ENCODE results near the gene ZNF805.
"Not testable (repeated sequence)": the region's sequence is repeated elsewhere in the genome, so short reads cannot be mapped to it uniquely, and the experiment has no call there.

The ZNF805 gene

DNA sequence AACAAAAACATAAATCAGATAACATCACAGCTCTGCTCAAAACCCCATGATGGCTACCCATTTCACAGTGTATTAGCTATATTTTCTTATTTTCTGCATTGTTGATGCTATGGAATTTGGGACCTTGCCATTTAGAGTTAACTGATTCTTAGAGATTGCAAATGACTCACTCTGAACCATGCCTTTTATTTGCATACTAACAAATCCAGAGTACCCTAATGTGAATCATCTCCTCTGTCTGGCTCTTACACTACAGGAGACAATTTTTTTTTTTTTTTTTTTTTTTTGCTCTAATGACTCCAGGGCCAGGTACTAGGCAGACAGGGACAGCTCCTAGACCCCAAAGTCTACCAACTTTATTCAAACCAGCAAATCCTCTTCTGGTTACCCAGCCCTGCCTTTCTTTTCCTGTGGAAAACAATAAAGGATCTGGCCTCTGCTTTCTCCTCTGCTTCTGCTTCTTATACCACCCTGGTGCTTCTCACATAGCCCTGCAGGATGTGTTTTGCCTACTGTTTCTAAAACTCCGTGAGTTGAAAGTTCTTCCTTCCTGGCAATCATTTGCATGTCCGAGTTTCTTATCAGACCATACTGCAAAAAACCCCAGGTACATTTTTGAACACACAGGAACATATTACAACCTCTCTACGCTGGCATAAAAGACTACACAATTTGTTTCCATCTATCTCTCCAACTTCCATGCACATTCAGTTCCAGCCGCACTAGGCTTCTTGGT is 29.3 kb downstream of the ZNF805 start:
- peak; percentile 13 for DNase-seq

DNA sequence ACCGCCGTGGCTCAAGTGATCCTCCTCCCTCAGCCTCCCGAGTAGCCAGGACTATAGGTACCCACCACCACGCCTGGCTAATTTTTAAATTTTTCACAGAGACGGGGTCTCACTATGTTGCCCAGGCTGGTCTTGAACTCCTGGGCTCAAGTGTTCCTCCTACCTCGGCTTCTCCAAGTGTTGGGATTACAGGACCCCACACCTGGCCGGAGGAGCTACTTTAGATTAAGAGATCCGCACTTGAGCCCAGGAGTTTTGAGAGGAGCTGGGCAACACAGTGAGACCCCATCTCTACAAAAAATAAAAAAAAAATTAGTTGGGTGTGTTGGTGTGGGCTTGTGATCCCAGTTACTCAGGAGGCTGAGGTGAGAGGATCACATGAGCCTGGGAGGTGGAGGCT is 30.8 kb downstream of the ZNF805 start:
- DNase-seq = no peak

DNA sequence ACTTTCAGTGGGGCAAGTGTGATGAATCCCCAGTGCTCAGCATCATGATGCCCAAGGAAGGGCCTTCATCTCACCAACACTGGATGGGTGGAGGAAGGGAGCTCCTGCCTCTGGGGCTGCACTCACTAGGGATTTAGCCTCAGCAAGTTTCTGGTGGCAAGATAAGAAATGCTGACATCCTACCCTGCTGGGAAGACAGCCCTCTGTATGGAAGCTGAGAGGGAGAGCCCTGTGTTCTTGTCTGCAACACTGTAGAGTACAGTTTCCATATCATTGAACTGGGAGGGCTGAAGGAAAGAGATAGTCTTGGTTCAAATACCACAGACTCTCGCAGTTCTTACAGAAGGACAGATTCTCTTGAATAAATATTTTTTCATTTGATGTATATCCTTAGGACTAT is 32.6 kb downstream of the ZNF805 start:
- DNase-seq = peak; percentile 44

DNA sequence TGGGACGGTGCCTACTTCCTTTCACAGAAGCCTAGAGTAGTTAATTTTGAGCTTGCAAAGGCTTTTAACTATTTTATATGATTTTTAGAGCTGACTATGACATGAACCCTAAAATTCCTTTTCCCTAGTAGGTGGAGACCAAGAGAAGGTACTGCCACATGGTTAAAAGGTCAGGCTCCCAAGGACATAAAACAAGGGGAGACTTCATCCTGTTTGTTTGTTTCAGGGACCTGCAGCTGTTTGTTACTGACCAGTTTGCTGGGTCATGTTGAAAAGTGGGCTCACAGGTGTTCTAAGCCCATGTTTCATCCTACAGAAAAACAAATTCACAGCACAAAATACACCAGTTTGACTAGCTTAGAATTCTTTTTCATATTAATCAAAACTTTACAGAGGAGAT is 36.0 kb downstream of the ZNF805 start:
- DNase-seq = no peak

DNA sequence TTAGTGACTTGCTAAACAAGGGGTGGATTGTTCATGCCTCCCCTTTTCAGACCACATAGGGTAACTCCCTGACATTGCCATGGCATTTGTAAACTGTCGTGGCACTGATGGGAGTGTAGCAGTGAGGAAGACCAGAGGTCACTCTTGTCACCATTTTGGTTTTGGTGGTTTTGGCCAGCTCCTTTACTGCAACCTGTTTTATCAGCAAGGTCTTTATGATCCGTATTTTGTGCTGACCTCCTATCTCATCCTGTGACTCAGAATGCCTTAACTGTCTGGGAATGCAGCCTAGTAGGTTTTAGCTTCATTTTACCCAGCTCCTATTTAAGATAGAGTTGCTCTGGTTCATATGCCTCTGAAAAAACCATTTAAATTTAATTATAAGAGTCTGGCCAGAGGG is 38.0 kb downstream of the ZNF805 start:
- not testable (repeated sequence) for DNase-seq

DNA sequence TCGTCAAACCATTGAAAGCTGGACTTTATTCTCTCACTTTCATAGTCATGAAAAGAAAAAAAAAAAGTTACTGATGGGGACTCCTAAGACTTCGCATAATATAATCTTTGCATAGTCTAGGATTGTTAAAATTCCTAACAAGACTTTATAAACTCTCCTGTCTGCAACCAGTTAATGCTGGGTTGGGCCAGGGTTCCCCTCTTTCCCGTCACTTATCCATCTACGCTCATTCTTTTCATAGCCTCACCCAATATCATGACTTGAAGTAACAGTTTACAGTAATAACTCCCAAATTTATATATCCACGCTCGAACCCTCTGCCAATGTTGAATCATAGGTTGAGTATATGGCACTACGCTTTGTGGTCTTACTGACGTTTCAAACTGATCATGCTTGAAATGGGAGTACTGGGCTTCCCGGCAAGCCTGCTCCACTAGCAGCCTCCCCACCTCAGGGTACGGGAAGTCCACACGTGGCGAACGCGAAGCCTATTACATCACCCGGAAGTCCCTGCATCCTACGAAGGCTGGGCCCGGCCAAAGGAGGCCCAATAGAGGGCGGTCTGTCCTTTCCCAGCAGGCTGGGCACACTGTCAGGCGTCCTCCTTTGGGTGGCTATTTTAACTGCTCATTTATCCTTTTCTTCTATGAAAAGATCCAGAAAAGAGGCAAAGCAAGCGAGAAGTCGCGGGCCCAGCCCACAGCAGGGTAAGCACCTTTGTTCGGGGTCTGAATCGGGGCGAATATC is 39.2 kb downstream of the ZNF805 start:
- DNase-seq = peak; percentile 98

DNA sequence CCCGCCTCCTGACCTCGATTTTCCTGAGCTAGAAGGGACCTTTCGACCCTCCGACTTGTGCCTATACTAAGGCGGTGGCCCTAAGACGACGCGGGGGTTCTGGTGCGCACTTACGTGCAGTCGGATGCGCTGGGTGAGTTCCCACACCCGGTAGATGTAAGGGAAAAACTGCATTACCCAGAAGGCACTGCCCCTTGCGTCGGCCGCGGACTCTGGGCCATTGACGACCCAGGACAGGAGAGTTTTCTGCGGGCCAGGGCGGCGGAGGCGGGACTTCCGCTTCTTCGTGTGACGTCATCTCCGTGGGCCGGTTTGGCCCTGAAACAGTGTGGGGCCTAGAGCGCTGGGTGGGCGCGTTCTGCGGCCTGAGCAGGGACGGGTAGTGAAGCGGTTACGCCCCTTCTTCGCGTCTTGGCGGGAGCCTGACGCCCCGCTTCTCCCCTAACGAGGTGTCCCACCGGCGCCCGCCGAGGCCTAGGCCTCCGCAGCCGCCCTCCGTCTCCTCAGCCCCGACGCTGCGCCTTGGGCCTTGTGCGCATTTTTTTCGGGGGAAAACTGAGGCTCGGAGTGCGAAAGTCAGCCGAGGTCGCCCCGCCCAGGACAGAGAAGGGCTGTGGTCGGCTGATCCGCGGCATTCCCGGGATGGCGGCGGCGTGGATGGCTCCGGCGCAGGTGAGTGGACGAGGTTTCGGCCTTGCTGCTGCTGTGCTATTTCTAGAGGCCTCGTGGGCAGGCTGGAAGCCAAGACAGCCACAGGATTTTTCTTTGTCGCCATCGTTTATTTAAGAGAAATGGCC is 39.9 kb downstream of the ZNF805 start, which contains the start of gene ZNF460:
Gene ZNF460, plus strand, starts transcription at position 321 of the 797 bp plus-strand sequence. Its CDS starts 322 bp downstream, at position 643.
- peak; percentile 98 for DNase-seq

DNA sequence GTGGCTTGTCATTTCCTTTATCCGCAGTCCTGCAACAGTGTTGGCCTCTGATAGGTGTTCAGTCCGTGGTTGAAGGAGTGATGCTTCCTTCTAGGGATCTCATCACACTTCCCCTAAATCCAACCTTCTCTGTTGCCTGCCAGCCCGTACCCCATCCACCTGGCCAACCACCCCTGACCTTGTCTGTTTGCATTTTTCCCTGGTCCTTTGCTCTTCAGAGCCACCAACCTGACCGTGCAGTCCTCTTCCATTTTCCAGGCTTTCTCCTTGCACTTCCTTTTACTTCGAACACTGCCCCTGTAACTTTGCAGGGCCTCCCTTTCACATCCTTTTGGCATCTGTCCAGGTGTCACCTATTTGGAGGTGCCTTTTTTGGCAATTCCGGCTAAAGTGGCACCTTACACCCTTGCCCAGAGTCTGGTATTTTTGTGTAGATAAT is 40.5 kb downstream of the ZNF805 start:
- DNase-seq = peak; percentile 64

DNA sequence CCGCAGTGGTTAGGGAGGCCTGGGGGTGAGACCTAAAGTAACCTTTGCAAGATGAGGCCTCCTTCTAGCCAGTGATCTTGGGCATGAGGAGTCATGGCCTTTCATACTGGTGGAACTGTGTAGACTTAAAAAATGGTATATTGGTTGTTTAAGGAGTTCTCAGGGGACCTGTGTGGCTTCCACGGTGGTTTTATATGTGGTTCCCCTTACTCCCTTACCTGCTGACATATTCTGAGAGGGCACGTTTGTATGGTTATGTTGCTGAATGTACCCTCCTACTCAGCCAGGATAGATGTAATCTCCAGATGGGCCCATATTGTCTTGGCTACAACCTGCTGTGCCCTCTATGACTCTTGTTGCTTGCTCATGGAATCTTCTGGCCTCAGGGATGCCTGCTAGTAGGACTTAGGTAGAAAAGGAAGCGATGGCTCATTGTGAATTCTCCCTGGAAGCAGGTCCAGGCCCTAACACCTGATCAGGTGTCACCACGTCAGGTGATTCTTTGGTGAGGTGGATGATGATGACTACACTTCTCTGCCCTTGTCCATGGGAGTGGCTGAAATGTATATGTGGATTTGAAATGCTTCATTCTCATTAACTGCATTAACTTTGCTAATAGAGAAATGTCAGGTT is 41.7 kb downstream of the ZNF805 start:
- DNase-seq = no peak

DNA sequence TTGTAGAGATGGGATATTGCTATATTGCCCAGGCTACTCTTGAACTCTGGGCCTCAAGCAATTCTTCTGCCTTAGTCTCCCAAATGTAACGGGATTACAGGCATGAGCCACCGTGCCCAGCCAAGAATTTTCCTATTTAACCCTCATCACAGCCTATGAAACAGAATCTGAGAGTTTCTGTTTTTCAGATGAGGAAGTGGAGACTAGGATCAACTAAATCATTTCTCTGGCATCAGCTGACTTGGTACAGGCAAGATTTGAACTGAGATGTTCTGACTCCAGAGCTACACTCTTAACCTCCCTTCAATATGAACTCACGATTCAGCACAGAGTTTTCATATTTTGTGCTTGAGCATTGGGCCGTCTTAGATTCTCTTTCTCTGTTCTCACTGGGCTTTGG is 47.9 kb downstream of the ZNF805 start:
- no peak for DNase-seq

DNA sequence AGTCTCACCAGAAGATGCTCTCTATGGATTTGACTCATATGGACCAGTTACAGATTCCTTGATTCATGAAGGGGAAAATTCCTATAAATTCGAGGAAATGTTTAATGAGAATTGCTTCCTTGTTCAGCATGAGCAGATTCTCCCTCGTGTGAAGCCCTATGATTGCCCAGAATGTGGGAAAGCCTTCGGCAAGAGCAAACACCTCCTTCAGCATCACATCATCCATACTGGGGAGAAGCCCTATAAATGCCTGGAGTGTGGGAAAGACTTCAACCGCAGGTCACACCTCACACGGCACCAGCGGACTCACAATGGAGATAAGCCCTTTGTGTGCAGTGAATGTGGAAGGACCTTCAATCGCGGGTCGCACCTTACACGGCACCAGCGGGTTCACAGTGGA is 50.5 kb downstream of the ZNF805 start:
- DNase-seq = no peak

DNA sequence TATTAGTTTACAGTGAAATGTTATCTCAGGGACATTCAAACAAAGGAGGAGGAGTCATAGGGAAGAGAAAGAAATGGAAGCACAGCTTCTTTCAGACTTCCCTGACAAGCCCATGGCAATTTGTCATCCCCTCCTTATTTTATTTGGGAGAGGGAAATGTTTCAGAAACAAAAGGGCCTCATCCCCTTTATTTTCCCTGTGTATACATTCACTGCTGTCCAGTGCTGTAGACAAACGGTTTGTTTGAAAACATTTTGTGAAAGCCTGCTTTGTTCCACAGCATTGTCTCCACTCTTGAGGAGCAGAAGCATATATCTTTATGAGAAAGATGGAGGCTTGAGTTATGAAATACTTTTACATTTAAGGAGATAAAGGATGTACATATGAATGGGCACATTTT is 52.1 kb downstream of the ZNF805 start:
- no peak for DNase-seq

DNA sequence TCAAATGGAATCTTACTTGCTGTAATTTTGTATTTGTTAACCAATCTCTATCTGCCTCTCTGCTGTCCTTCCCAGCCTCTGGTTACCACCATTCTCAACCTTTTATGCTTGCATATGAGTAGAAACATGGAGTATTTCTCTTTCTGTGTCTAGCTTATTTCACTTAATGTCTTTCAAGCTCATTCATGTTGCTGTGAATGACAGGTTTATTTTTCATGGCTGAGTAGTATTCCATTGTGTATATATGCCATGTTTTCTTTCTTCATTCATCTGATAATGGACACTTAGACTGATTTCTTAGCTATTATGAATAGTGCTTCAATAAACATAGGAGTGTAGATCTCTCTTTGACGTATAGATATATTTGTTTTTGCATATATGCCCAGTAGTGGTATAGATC is 53.3 kb downstream of the ZNF805 start:
- no peak for DNase-seq

DNA sequence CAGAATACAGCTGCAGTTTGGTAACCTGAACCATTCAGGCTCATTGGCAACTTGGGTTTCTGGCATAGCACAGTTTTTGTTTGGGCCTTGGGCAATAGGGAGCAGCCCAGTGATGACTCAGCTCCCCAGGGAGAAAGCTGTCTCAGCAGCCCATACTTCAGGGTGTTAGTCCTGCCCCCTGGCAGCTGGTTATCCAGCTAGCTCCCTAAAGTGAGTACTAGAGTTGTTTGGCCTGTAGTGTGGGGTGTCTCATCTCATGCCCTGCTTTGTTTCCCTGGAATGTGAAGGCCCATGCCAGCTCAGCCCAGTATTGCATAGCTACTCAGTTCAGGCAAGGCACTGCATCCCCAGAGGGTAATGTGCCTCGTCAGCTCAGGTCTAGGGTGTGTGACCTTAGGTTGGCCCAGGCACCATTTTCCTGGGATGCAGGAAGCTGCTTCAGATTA is 61.6 kb downstream of the ZNF805 start:
- DNase-seq = peak; percentile 22

DNA sequence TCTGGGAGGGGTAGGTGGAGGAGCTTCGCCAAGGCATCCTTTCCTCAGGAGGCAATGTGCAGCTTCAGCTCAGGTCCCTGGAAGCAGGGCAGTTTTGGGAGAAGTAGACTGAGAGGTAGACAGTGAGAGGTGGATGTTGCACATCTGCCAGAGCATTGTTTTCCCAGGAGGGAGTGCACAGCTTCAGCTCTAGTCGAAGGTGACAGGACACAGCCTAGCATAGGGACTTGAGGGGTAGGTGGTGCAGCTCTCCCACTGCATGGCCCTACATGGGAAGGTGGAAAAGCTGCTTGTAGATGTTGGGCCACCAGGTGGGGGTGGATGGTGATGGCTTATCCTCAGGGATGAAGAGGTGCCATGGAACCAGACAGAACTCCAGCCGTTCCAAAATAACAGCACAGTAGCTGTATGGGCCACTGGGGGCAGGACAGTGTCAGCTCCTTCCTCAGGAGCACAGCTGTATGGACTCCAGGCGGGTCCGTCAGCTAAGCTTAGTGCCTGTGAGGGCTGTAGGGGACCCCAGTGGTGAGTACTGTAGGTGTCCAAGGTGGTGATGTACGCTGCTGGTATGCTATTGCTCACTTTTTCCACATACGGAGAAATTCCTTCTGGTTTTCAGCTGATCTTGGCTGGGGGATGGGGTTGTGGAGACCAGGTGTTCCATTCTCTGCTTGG is 62.4 kb downstream of the ZNF805 start:
- no peak for DNase-seq
